Hepatocyte (in vitro differentiated cells): Measurements from ENCODE around the gene PLXNC1. TPM values are rescaled to one million over a fixed set of nuclear protein-coding genes. Genes with fewer than 3 reads are reported as not detected.

Source experiments
- DNase-seq: peaks from one replicate; pipeline ENCODE4 v3.0.0-alpha.2; 2016; ENCODE audit warnings: low spot score
- H2AFZ ChIP-seq: fragments of 200-600 bp; sonication (generic); 2 replicates; pipeline ENCODE4 v1.6.0; 2016; ENCODE audit warnings: antibody characterized with exemption, mild to moderate bottlenecking
- H3K27ac ChIP-seq: fragments of 200-600 bp; sonication (generic); 2 replicates; pipeline ENCODE4 v1.5.1; 2016; ENCODE audit warnings: mild to moderate bottlenecking
- H3K27me3 ChIP-seq: fragments of 200-600 bp; sonication (generic); 2 replicates; pipeline ENCODE4 v1.6.1; 2016
- H3K36me3 ChIP-seq: fragments of 200-600 bp; sonication (generic); replicated peaks from 2 replicates; pipeline ENCODE4 v1.5.1; 2016; ENCODE audit warnings: low read depth; ENCODE audit not compliant: insufficient read depth
- H3K4me1 ChIP-seq: fragments of 200-600 bp; sonication (generic); 2 replicates; pipeline ENCODE4 v1.5.1; 2016; ENCODE audit warnings: mild to moderate bottlenecking, moderate library complexity; ENCODE audit not compliant: insufficient read depth
- H3K4me2 ChIP-seq: fragments of 200-600 bp; sonication (generic); 2 replicates; pipeline ENCODE4 v1.6.0; 2016
- H3K4me3 ChIP-seq: fragments of 200-600 bp; sonication (generic); 2 replicates; pipeline ENCODE4 v1.5.1; 2016; ENCODE audit warnings: mild to moderate bottlenecking
- H3K79me2 ChIP-seq: fragments of 200-600 bp; sonication (generic); 2 replicates; pipeline ENCODE4 v1.6.0; 2017; ENCODE audit warnings: mild to moderate bottlenecking
- H3K9me2 ChIP-seq: fragments of 200-600 bp; sonication (generic); replicated peaks from 2 replicates; pipeline ENCODE4 v1.6.0; 2017; ENCODE audit warnings: mild to moderate bottlenecking; ENCODE audit not compliant: insufficient read depth
- H3K9me3 ChIP-seq: fragments of 200-600 bp; sonication (generic); 2 replicates; pipeline ENCODE4 v1.5.1; 2016; ENCODE audit warnings: low read depth, mild to moderate bottlenecking
- H4K20me1 ChIP-seq: fragments of 200-600 bp; sonication (generic); 2 replicates; pipeline ENCODE4 v1.6.0; 2016; ENCODE audit warnings: mild to moderate bottlenecking; ENCODE audit not compliant: insufficient read depth, poor library complexity, severe bottlenecking
- EZH2 ChIP-seq: fragments of 200-600 bp; sonication (generic); IDR thresholded peaks from 2 replicates; pipeline ENCODE4 v1.6.1; 2016; ENCODE audit warnings: antibody characterized with exemption, mild to moderate bottlenecking, borderline replicate concordance
- EZH2phosphoT487 ChIP-seq: fragments of 200-600 bp; sonication (generic); IDR thresholded peaks from one replicate; pipeline ENCODE4 v1.6.1; 2018; ENCODE audit warnings: antibody characterized with exemption, mild to moderate bottlenecking, low read depth, moderate library complexity; ENCODE audit not compliant: unreplicated experiment, severe bottlenecking
- WGBS: methylation state at CpG from one replicate; pipeline ENCODE4 v1.1.6; 2016; ENCODE audit warnings: low lambda C conversion rate; ENCODE audit errors: missing lambda C conversion rate; 5-methylcytosine and 5-hydroxymethylcytosine counted together
- polyA plus RNA-seq: library from polyadenylated mRNA; unstranded; fragments of >200 nt; fragmentation: Nextera tagmentation; extraction: Ambion mirVana; gene quantifications from 2 replicates; pipeline ENCODE4 v1.2.1, GENCODE V29; 2016
- total RNA-seq: library from RNA; depleted of rRNA; stranded (reverse); fragments of >200 nt; gene quantifications from 2 replicates; pipeline ENCODE4 v1.2.3, GENCODE V29; 2014
- TF ChIP-seq, protein P1 (sequence below): fragments of 200-600 bp; sonication (generic); IDR thresholded peaks from 2 replicates; pipeline ENCODE4 v1.5.1; 2016; ENCODE audit warnings: antibody characterized with exemption, mild to moderate bottlenecking; ENCODE audit not compliant: poor library complexity

Gene PLXNC1
- total RNA-seq (17.8 and 23.2 TPM in 2 replicates), polyA plus RNA-seq (6.7 and 7.1 TPM in 2 replicates)

GRCh38 chr12:94147991-94148738 lies at the start of gene PLXNC1:
Gene PLXNC1, plus strand, starts transcription at chr12:94148577. Its CDS starts 395 bp downstream, at chr12:94148972.
- H3K36me3 ChIP-seq = no peaks in the 10 kb centered on the region
- peak; percentile 50 for DNase-seq
- TF ChIP-seq EZH2phosphoT487 (no peak), EZH2 (peak; percentile 45)
- H3K27ac ChIP-seq = peak within 1 kb of the TSS; percentile 83
- peak within 1 kb of the TSS; percentile 94 for H3K4me2 ChIP-seq
- H4K20me1 ChIP-seq = no peaks in the 10 kb centered on the region
- H3K9me2 ChIP-seq = no peaks in the 10 kb centered on the region
- peaks cover 37% of the 10 kb centered on the region for H3K27me3 ChIP-seq
- H3K79me2 ChIP-seq = no peaks in the 10 kb centered on the region
- peak within 1 kb of the TSS; percentile 78 for H2AFZ ChIP-seq
- WGBS = under 1% methylated on average over 53 of the region's 75 CpGs
- peak within 1 kb of the TSS; percentile 76 for H3K4me3 ChIP-seq
- H3K9me3 ChIP-seq = no peaks in the 10 kb centered on the region
- H3K4me1 ChIP-seq = peaks cover 15% of the 10 kb centered on the region

- no peak overlapping the region for H3K27ac ChIP-seq
- H3K4me3 ChIP-seq = no peak overlapping the region
- no peaks in the 10 kb centered on the region for H3K9me3 ChIP-seq
- no peak overlapping the region for H2AFZ ChIP-seq
- DNase-seq = no peak
- no peaks in the 10 kb centered on the region for H3K9me2 ChIP-seq
- TF ChIP-seq EZH2 = no peak
- H3K4me1 ChIP-seq = peaks cover 3% of the 10 kb centered on the region
- no peaks in the 10 kb centered on the region for H4K20me1 ChIP-seq
- WGBS = 87% methylated on average over 3 of the region's 3 CpGs
- H3K36me3 ChIP-seq = no peaks in the 10 kb centered on the region
- H3K27me3 ChIP-seq = no peaks in the 10 kb centered on the region
- H3K79me2 ChIP-seq = no peaks in the 10 kb centered on the region
- no peak overlapping the region for H3K4me2 ChIP-seq
Observed at GRCh38 chr12:94099191-94099590, 49.2 kb upstream of the PLXNC1 start.

- no peaks in the 10 kb centered on the region for H3K27me3 ChIP-seq
- H3K27ac ChIP-seq = no peak overlapping the region
- DNase-seq = no peak
- no peak overlapping the region for H3K4me2 ChIP-seq
- no peaks in the 10 kb centered on the region for H4K20me1 ChIP-seq
- no peaks in the 10 kb centered on the region for H3K9me2 ChIP-seq
- TF ChIP-seq EZH2 (no peak), EZH2phosphoT487 (no peak)
- TF ChIP-seq, protein P1, sequence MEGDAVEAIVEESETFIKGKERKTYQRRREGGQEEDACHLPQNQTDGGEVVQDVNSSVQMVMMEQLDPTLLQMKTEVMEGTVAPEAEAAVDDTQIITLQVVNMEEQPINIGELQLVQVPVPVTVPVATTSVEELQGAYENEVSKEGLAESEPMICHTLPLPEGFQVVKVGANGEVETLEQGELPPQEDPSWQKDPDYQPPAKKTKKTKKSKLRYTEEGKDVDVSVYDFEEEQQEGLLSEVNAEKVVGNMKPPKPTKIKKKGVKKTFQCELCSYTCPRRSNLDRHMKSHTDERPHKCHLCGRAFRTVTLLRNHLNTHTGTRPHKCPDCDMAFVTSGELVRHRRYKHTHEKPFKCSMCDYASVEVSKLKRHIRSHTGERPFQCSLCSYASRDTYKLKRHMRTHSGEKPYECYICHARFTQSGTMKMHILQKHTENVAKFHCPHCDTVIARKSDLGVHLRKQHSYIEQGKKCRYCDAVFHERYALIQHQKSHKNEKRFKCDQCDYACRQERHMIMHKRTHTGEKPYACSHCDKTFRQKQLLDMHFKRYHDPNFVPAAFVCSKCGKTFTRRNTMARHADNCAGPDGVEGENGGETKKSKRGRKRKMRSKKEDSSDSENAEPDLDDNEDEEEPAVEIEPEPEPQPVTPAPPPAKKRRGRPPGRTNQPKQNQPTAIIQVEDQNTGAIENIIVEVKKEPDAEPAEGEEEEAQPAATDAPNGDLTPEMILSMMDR = no peak
- H3K4me3 ChIP-seq = no peak overlapping the region
- H3K4me1 ChIP-seq = peaks cover 3% of the 10 kb centered on the region
- H3K79me2 ChIP-seq = no peaks in the 10 kb centered on the region
- H3K36me3 ChIP-seq = no peaks in the 10 kb centered on the region
- 58% methylated on average over 10 of the region's 10 CpGs for WGBS
- no peak overlapping the region for H2AFZ ChIP-seq
- H3K9me3 ChIP-seq = no peaks in the 10 kb centered on the region
Observed at GRCh38 chr12:94099632-94100031, 48.7 kb upstream of the PLXNC1 start.

DNA sequence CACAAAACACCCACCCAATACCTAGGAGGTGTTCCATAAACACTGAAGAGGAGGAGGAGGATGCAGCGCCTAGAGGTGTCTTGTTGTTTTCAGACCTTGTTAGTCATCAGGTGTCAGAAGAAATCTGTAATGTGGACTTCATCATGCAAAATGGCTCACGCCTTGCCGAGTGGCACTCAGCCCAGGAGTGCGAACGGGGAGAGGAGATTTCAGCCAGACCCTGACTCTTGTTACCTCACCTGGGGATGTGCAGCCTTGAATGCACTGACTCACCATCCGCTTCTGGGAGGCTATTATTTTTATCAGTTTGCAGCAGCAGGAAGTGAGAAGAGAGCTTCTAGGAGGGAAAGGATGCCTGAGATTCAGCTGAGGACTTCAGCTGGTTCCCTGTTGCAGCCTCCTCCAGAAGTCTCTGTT lies 48.2 kb upstream of the PLXNC1 start:
- H3K27ac ChIP-seq = no peak overlapping the region
- WGBS = 63% methylated on average over 6 of the region's 6 CpGs
- no peaks in the 10 kb centered on the region for H4K20me1 ChIP-seq
- peak; percentile 53 for DNase-seq
- H3K27me3 ChIP-seq = no peaks in the 10 kb centered on the region
- no peak overlapping the region for H2AFZ ChIP-seq
- no peaks in the 10 kb centered on the region for H3K9me3 ChIP-seq
- H3K36me3 ChIP-seq = no peaks in the 10 kb centered on the region
- TF ChIP-seq EZH2 = no peak
- TF ChIP-seq, protein P1 = no peak
- no peak for TF ChIP-seq EZH2phosphoT487
- no peaks in the 10 kb centered on the region for H3K79me2 ChIP-seq
- peaks cover 3% of the 10 kb centered on the region for H3K4me1 ChIP-seq
- no peak overlapping the region for H3K4me2 ChIP-seq
- H3K4me3 ChIP-seq = no peak overlapping the region
- no peaks in the 10 kb centered on the region for H3K9me2 ChIP-seq
